Neural cell (in vitro differentiated cells): Measurements from ENCODE around the gene B3GALT4. TPM values are rescaled to one million over a fixed set of nuclear protein-coding genes. Genes with fewer than 3 reads are reported as not detected.

Source experiments
- polyA plus RNA-seq: library from polyadenylated mRNA; depleted of rRNA; stranded (reverse); fragments of >200 nt; gene quantifications from 2 replicates; pipeline ENCODE4 v1.2.3, GENCODE V29; 2014

Gene B3GALT4
- polyA plus RNA-seq, 1 donor from 2014 or later, result 2.5 TPM

Other genes with a start within 250 kb of the B3GALT4 start
- gene HLA-DPA1, start 203.5 kb upstream of the B3GALT4 start, polyA plus RNA-seq, result not detected in 2 replicates
- 2.3 TPM in 1 of 2 replicates, not detected in the other for gene HLA-DPB1, start 201.1 kb upstream of the B3GALT4 start, polyA plus RNA-seq
- 9.8 and 20.2 TPM in 2 replicates for gene COL11A2, start 84.7 kb upstream of the B3GALT4 start, polyA plus RNA-seq
- 60.7 and 71.2 TPM in 2 replicates for gene RXRB, start 76.5 kb upstream of the B3GALT4 start, polyA plus RNA-seq
- gene SLC39A7, start 76.3 kb upstream of the B3GALT4 start, polyA plus RNA-seq, result 99.8 and 120 TPM in 2 replicates
- gene HSD17B8, start 72.5 kb upstream of the B3GALT4 start, polyA plus RNA-seq, result 7.3 and 10.3 TPM in 2 replicates
- 107 and 121 TPM in 2 replicates for gene RING1, start 68.6 kb upstream of the B3GALT4 start, polyA plus RNA-seq
- 29.1 and 34.6 TPM in 2 replicates for gene VPS52, start 5.2 kb upstream of the B3GALT4 start, polyA plus RNA-seq
- 1,894 and 2,078 TPM in 2 replicates for gene RPS18, start 5.0 kb upstream of the B3GALT4 start, polyA plus RNA-seq
- gene WDR46, start 12.1 kb downstream of the B3GALT4 start, polyA plus RNA-seq, result 62.5 and 73.2 TPM in 2 replicates
- 97.8 and 109 TPM in 2 replicates for gene PFDN6, start 12.5 kb downstream of the B3GALT4 start, polyA plus RNA-seq
- 120 and 141 TPM in 2 replicates for gene RGL2, start 21.8 kb downstream of the B3GALT4 start, polyA plus RNA-seq
- gene TAPBP, start 37.0 kb downstream of the B3GALT4 start, polyA plus RNA-seq, result 1.2 and 5.5 TPM in 2 replicates
- 16.5 and 30.0 TPM in 2 replicates for gene ZBTB22, start 40.6 kb downstream of the B3GALT4 start, polyA plus RNA-seq
- gene DAXX, start 45.8 kb downstream of the B3GALT4 start, polyA plus RNA-seq, result 39.3 and 66.0 TPM in 2 replicates
- gene KIFC1, start 114.7 kb downstream of the B3GALT4 start, polyA plus RNA-seq, result 0.52 and 2.1 TPM in 2 replicates
- 102 and 112 TPM in 2 replicates for gene PHF1, start 133.9 kb downstream of the B3GALT4 start, polyA plus RNA-seq
- 341 and 343 TPM in 2 replicates for gene CUTA, start 141.0 kb downstream of the B3GALT4 start, polyA plus RNA-seq
- 4.3 and 5.9 TPM in 2 replicates for gene SYNGAP1, start 142.9 kb downstream of the B3GALT4 start, polyA plus RNA-seq
- 6.8 and 7.7 TPM in 2 replicates for gene ZBTB9, start 177.5 kb downstream of the B3GALT4 start, polyA plus RNA-seq